Parathyroid adenoma (tissue), 2 donors: ENCODE results near the gene MRE11.

Experiments
- H2AFZ ChIP-seq: fragments of 300-600 bp; sonication (generic); one replicate; pipeline ENCODE4 v1.7.0; 2017; ENCODE audit warnings: antibody characterized with exemption, mild to moderate bottlenecking
- H3K27ac ChIP-seq: fragments of 300-600 bp; sonication (generic); one replicate; pipeline ENCODE4 v1.7.0; 2017
- H3K27me3 ChIP-seq: fragments of 300-600 bp; sonication (generic); one replicate; pipeline ENCODE4 v1.7.0; 2017; ENCODE audit warnings: low read length; ENCODE audit not compliant: control insufficient read depth, insufficient read depth
- H3K36me3 ChIP-seq: fragments of 300-600 bp; sonication (generic); one replicate; pipeline ENCODE4 v1.7.0; 2017; ENCODE audit warnings: low read length; ENCODE audit not compliant: control insufficient read depth, insufficient read depth
- H3K4me1 ChIP-seq: fragments of 300-600 bp; sonication (generic); one replicate; pipeline ENCODE4 v1.7.0; 2017; ENCODE audit warnings: control low read depth
- H3K4me2 ChIP-seq: fragments of 300-600 bp; sonication (generic); one replicate; pipeline ENCODE4 v1.7.0; 2017; ENCODE audit warnings: low read length
- H3K4me3 ChIP-seq: fragments of 300-600 bp; sonication (generic); one replicate; pipeline ENCODE4 v1.7.0; 2017; ENCODE audit warnings: low read depth, low read length
- H3K79me2 ChIP-seq: fragments of 300-600 bp; sonication (generic); one replicate; pipeline ENCODE4 v1.7.0; 2017; ENCODE audit warnings: control low read depth
- H3K9ac ChIP-seq: fragments of 300-600 bp; sonication (generic); one replicate; pipeline ENCODE4 v1.7.0; 2017; ENCODE audit warnings: mild to moderate bottlenecking
- H3K9me3 ChIP-seq: fragments of 300-600 bp; sonication (generic); one replicate; pipeline ENCODE4 v1.7.0; 2017; ENCODE audit warnings: low read length; ENCODE audit not compliant: control insufficient read depth
- CTCF ChIP-seq: fragments of 300-600 bp; sonication (generic); IDR thresholded peaks from one replicate; pipeline ENCODE4 v1.7.0; 2017; ENCODE audit warnings: antibody characterized with exemption, mild to moderate bottlenecking
- donor health status: primary hyperparathyroidism.

MRE11 gene

GRCh38 chr11:94424011-94424410 lies 69.6 kb downstream of the MRE11 start:
- Histone ChIP-seq H3K79me2 (no peaks in the 10 kb centered on the region), H3K4me2 (no peak overlapping the region), H3K4me3 (no peak overlapping the region), H3K36me3 (no peaks in the 10 kb centered on the region), H3K9me3 (no peaks in the 10 kb centered on the region), H3K27ac (no peak overlapping the region), H3K9ac (no peak overlapping the region), H3K4me1 (no peaks in the 10 kb centered on the region), H3K27me3 (no peaks in the 10 kb centered on the region), H2AFZ (no peak overlapping the region)
- TF ChIP-seq CTCF, result no peak

GRCh38 chr11:94423507-94423906 lies 70.1 kb downstream of the MRE11 start:
- no peak overlapping the region for H3K4me3 ChIP-seq
- no peak overlapping the region for H2AFZ ChIP-seq
- no peaks in the 10 kb centered on the region for H3K4me1 ChIP-seq
- H3K27me3 ChIP-seq, result no peaks in the 10 kb centered on the region
- H3K9ac ChIP-seq, result no peak overlapping the region
- H3K27ac ChIP-seq, result no peak overlapping the region
- H3K4me2 ChIP-seq, result no peak overlapping the region
- H3K79me2 ChIP-seq, result no peaks in the 10 kb centered on the region
- no peaks in the 10 kb centered on the region for H3K36me3 ChIP-seq
- H3K9me3 ChIP-seq, result no peaks in the 10 kb centered on the region
- no peak for TF ChIP-seq CTCF

- no peak overlapping the region for H3K4me3 ChIP-seq
- H3K36me3 ChIP-seq, result no peaks in the 10 kb centered on the region
- H3K9me3 ChIP-seq, result no peaks in the 10 kb centered on the region
- no peak for TF ChIP-seq CTCF
- no peaks in the 10 kb centered on the region for H3K4me1 ChIP-seq
- no peaks in the 10 kb centered on the region for H3K27me3 ChIP-seq
- H3K9ac ChIP-seq, result no peak overlapping the region
- no peaks in the 10 kb centered on the region for H3K79me2 ChIP-seq
- no peak overlapping the region for H2AFZ ChIP-seq
- H3K4me2 ChIP-seq, result no peak overlapping the region
- no peak overlapping the region for H3K27ac ChIP-seq
Measured at GRCh38 chr11:94418123-94418765, 75.4 kb downstream of the MRE11 start.

GRCh38 chr11:94417386-94417987 lies 76.2 kb downstream of the MRE11 start:
- Histone ChIP-seq H3K4me1 (no peaks in the 10 kb centered on the region), H3K79me2 (no peaks in the 10 kb centered on the region), H3K27ac (no peak overlapping the region), H3K4me3 (no peak overlapping the region), H3K27me3 (no peaks in the 10 kb centered on the region), H3K9me3 (no peaks in the 10 kb centered on the region), H3K4me2 (no peak overlapping the region), H3K9ac (no peak overlapping the region), H3K36me3 (no peaks in the 10 kb centered on the region), H2AFZ (no peak overlapping the region)
- TF ChIP-seq CTCF, result peak; percentile 9
